ENCODE measurements around the gene NKX1-2.

- TF ChIP-seq CTCF (conservative IDR thresholded peaks at IDR 0.05; ENCODE audit: low read length) (no peak), EZH2phosphoT487 (IDR thresholded peaks at IDR 0.05; ENCODE audit: borderline replicate concordance, low read depth, low read length) (no peak)
Observed at GRCh38 chr10:124467165-124467564, 17.3 kb upstream of the NKX1-2 start.

Measured in OCI-LY7 (cell line).